Measurements from ENCODE around the gene USP10.
A peak's percentile ranks its signal among the peaks of the same experiment; 100 is the strongest.

USP10 gene

DNA sequence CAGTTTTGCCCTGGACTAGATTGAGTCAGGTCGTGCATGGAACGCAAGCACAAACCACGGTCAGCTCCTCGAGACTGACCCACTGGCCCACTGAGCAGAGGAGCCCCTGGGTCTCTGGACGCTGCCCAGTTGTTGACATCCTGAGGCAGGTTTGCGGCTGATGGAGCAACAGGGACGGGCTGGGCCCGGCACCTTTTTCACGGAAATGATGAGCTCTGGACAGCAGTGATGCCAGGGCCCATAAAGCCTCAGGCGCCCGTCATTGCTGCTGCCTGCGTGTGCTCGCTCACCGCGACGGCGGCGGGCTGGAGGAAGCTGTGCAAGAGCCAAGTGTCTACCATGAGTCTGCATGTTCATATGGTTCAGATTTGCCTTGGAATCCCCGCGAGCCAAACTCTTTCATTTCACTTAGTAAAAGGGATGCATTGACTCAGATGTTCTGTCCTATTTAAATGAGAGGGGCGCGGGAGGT lies 89.2 kb downstream of the USP10 start:
- H3K4me1 ChIP-seq (ENCODE audit: control insufficient read depth, insufficient read depth, low read length) = peaks cover 3% of the 10 kb centered on the region; the same call in 1 of the 2 replicates
- TF ChIP-seq ZFP37 (tag by site-specific recombination; IDR thresholded peaks at IDR 0.05) (no peak), ZNF426 (tag by site-specific recombination; IDR thresholded peaks at IDR 0.05) (no peak), ZNF549 (tag by site-specific recombination; IDR thresholded peaks at IDR 0.05) (peak; percentile 93), ZNF10 (tag by site-specific recombination; IDR thresholded peaks at IDR 0.05) (no peak), ZSCAN23 (tag by site-specific recombination; IDR thresholded peaks at IDR 0.05) (no peak)
- POLR2A ChIA-PET = no interaction called here

DNA sequence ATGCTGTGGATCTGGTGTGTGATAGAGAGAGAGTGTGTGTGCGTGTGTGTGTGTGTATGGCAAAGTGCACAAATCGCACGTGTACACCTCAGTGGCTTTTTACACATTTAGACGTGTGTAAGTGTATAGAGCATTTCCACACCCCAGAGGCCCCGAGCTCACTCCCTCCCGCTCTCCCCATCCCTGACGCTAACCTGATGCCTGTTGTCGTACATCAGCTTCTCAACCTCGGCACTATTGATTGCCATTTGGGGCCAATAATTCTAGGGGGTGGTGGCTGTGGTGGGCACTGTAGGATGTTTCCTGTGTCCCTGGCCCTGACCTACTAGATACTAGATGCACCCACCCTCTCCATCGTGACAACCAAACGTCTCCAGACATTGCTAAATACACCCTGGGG lies 89.6 kb downstream of the USP10 start:
- Histone ChIP-seq H3K27ac (ENCODE audit: extremely low read depth, low read depth, low read length) (no peak overlapping the region), H3K36me3 (ENCODE audit: control insufficient read depth in 2 of 2, insufficient read depth in 1 of 2, low read length in 2 of 2) (no peaks in the 10 kb centered on the region; a peak in 1 of 3 replicates), H3K9me3 (ENCODE audit: control insufficient read depth, insufficient read depth, low read depth, low read length) (no peaks in the 10 kb centered on the region), H3K4me1 (ENCODE audit: control insufficient read depth, insufficient read depth, low read length) (peaks cover 3% of the 10 kb centered on the region; the same call in 1 of the 2 replicates), H3K4me3 (ENCODE audit: low read depth, low read length) (no peak overlapping the region)
- POLR2A ChIA-PET = no interaction called here
- CTCF ChIA-PET = interaction anchor here (0.6 to 0.8 kb wide), 2 partner anchors 114 to 182 kb away, joined by 3 read pairs; no protein-coding TSS in a partner anchor
- TF ChIP-seq HOXC10 (CRISPR knock-in tag; IDR thresholded peaks at IDR 0.05) (no peak), EGR2 (tag by site-specific recombination; IDR thresholded peaks at IDR 0.05; ENCODE audit: low read depth) (no peak), ZNF19 (tag by site-specific recombination; IDR thresholded peaks at IDR 0.05; ENCODE audit: low read depth) (no peak), KLF7 (tag by site-specific recombination; IDR thresholded peaks at IDR 0.05; ENCODE audit: borderline replicate concordance) (no peak), ZNF701 (tag by site-specific recombination; IDR thresholded peaks at IDR 0.05) (no peak), ZNF248 (tag by site-specific recombination; IDR thresholded peaks at IDR 0.05) (no peak), ZSCAN30 (tag by site-specific recombination; IDR thresholded peaks at IDR 0.05) (no peak), ZNF768 (tag by site-specific recombination; IDR thresholded peaks at IDR 0.05) (no peak), ZNF2 (tag by site-specific recombination; IDR thresholded peaks at IDR 0.05) (no peak), ZNF341 (tag by site-specific recombination; IDR thresholded peaks at IDR 0.05; ENCODE audit: low read depth) (no peak), ZNF558 (tag by site-specific recombination; IDR thresholded peaks at IDR 0.05) (no peak), ZNF24 (tag by site-specific recombination; IDR thresholded peaks at IDR 0.05) (no peak), SP3 (tag by site-specific recombination; IDR thresholded peaks at IDR 0.05) (no peak), BCL11A (tag by site-specific recombination; IDR thresholded peaks at IDR 0.05; ENCODE audit: low read depth) (no peak)
- TF ChIP-seq, protein P1, sequence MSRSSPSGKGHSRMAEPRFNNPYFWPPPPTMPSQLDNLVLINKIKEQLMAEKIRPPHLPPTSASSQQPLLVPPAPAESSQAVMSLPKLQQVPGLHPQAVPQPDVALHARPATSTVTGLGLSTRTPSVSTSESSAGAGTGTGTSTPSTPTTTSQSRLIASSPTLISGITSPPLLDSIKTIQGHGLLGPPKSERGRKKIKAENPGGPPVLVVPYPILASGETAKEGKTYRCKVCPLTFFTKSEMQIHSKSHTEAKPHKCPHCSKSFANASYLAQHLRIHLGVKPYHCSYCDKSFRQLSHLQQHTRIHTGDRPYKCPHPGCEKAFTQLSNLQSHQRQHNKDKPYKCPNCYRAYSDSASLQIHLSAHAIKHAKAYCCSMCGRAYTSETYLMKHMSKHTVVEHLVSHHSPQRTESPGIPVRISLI (tag by site-specific recombination; IDR thresholded peaks at IDR 0.05) = no peak
- TF ChIP-seq, protein P2, sequence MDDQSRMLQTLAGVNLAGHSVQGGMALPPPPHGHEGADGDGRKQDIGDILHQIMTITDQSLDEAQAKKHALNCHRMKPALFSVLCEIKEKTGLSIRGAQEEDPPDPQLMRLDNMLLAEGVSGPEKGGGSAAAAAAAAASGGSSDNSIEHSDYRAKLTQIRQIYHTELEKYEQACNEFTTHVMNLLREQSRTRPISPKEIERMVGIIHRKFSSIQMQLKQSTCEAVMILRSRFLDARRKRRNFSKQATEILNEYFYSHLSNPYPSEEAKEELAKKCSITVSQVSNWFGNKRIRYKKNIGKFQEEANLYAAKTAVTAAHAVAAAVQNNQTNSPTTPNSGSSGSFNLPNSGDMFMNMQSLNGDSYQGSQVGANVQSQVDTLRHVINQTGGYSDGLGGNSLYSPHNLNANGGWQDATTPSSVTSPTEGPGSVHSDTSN (CRISPR knock-in tag; IDR thresholded peaks at IDR 0.05) = no peak
- TF ChIP-seq, protein P3, sequence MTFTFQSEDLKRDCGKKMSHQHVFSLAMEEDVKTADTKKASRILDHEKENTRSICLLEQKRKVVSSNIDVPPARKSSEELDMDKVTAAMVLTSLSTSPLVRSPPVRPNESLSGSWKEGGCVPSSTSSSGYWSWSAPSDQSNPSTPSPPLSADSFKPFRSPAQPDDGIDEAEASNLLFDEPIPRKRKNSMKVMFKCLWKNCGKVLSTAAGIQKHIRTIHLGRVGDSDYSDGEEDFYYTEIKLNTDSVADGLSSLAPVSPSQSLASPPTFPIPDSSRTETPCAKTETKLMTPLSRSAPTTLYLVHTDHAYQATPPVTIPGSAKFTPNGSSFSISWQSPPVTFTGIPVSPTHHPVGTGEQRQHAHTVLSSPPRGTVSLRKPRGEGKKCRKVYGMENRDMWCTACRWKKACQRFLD (tag by site-specific recombination; IDR thresholded peaks at IDR 0.05) = no peak

More for the DNA sequence above, 89.2 kb downstream of the USP10 start:
- Histone ChIP-seq H3K36me3 (ENCODE audit: control insufficient read depth in 2 of 2, insufficient read depth in 1 of 2, low read length in 2 of 2) (no peaks in the 10 kb centered on the region; a peak in 1 of 3 replicates), H3K4me3 (ENCODE audit: low read depth, low read length) (no peak overlapping the region), H3K27ac (ENCODE audit: extremely low read depth, low read depth, low read length) (no peak overlapping the region), H3K9me3 (ENCODE audit: control insufficient read depth, insufficient read depth, low read depth, low read length) (no peaks in the 10 kb centered on the region)
- CTCF ChIA-PET = interaction anchor here (0.6 to 0.8 kb wide), 2 partner anchors 115 to 182 kb away, joined by 3 read pairs; no protein-coding TSS in a partner anchor

Measured in HEK293 (cell line).